GM08714 (cell line): ENCODE data around the gene CAMK2D.

Experiments
- H3K4me3 ChIP-seq: fragments of 200-500 bp; sonication (Bioruptor generic); 2 replicates; pipeline ENCODE4 v1.5.1; 2014; ENCODE audit warnings: mild to moderate bottlenecking, low read length, inconsistent platforms
- ZNF274 ChIP-seq: IDR thresholded peaks from 2 replicates; pipeline ENCODE4 v1.6.1; 2012; ENCODE audit warnings: mild to moderate bottlenecking, low read depth, low read length

CAMK2D gene

GRCh38 chr4:113673450-113673849, 88.1 kb downstream of the CAMK2D start:
- TF ChIP-seq ZNF274, result no peak
- H3K4me3 ChIP-seq, result no peak overlapping the region

- no peak overlapping the region for H3K4me3 ChIP-seq
- no peak for TF ChIP-seq ZNF274
Measured at GRCh38 chr4:113666386-113667114, 95.0 kb downstream of the CAMK2D start.

GRCh38 chr4:113665036-113665435, 96.5 kb downstream of the CAMK2D start:
- TF ChIP-seq ZNF274, result no peak
- H3K4me3 ChIP-seq, result no peak overlapping the region

GRCh38 chr4:113662581-113662980, 99.0 kb downstream of the CAMK2D start:
- no peak for TF ChIP-seq ZNF274

GRCh38 chr4:113659127-113659526, 102.4 kb downstream of the CAMK2D start:
- no peak overlapping the region for H3K4me3 ChIP-seq
- TF ChIP-seq ZNF274, result no peak

More at GRCh38 chr4:113662581-113662980, 99.0 kb downstream of the CAMK2D start:
- no peak overlapping the region for H3K4me3 ChIP-seq

GRCh38 chr4:113657586-113658233, 103.8 kb downstream of the CAMK2D start:
- no peak for TF ChIP-seq ZNF274

GRCh38 chr4:113653871-113654270, 107.7 kb downstream of the CAMK2D start:
- TF ChIP-seq ZNF274, result no peak
- no peak overlapping the region for H3K4me3 ChIP-seq

More at GRCh38 chr4:113657586-113658233, 103.8 kb downstream of the CAMK2D start:
- no peak overlapping the region for H3K4me3 ChIP-seq

GRCh38 chr4:113646442-113646822, 115.1 kb downstream of the CAMK2D start:
- TF ChIP-seq ZNF274, result no peak
- H3K4me3 ChIP-seq, result no peak overlapping the region

- no peak for TF ChIP-seq ZNF274
Measured at GRCh38 chr4:113645771-113646441, 115.6 kb downstream of the CAMK2D start.

GRCh38 chr4:113645288-113645687, 116.2 kb downstream of the CAMK2D start:
- no peak for TF ChIP-seq ZNF274
- H3K4me3 ChIP-seq, result no peak overlapping the region

More at GRCh38 chr4:113645771-113646441, 115.6 kb downstream of the CAMK2D start:
- no peak overlapping the region for H3K4me3 ChIP-seq

- no peak for TF ChIP-seq ZNF274
- H3K4me3 ChIP-seq, result no peak overlapping the region
Measured at GRCh38 chr4:113644398-113644797, 117.1 kb downstream of the CAMK2D start.

- H3K4me3 ChIP-seq, result no peak overlapping the region
Measured at GRCh38 chr4:113643505-113643904, 118.0 kb downstream of the CAMK2D start.

GRCh38 chr4:113641025-113641431, 120.5 kb downstream of the CAMK2D start:
- H3K4me3 ChIP-seq, result no peak overlapping the region
- no peak for TF ChIP-seq ZNF274

More at GRCh38 chr4:113643505-113643904, 118.0 kb downstream of the CAMK2D start:
- no peak for TF ChIP-seq ZNF274

- TF ChIP-seq ZNF274, result no peak
Measured at GRCh38 chr4:113639326-113639725, 122.2 kb downstream of the CAMK2D start.

GRCh38 chr4:113638562-113638832, 123.0 kb downstream of the CAMK2D start:
- no peak for TF ChIP-seq ZNF274
- no peak overlapping the region for H3K4me3 ChIP-seq

More at GRCh38 chr4:113639326-113639725, 122.2 kb downstream of the CAMK2D start:
- H3K4me3 ChIP-seq, result no peak overlapping the region
